Mesothelial cell of epicardium (in vitro differentiated cells): ENCODE measurements around the gene DLG5. TPM values are rescaled to one million over a fixed set of nuclear protein-coding genes. Genes with fewer than 3 reads are reported as not detected.

Source experiments
- DNase-seq, 2 experiments: peaks; one replicate each; pipeline ENCODE4 v3.0.0; 2021; ENCODE audit warnings: low spot score in 2 of 2; ENCODE audit not compliant: unreplicated experiment in 2 of 2
- H3K27ac Mint-ChIP-seq: 2 replicates; pipeline ENCODE4 v1.8.0; 2021; ENCODE audit warnings: mixed read lengths
- H3K27me3 Mint-ChIP-seq: 2 replicates; pipeline ENCODE4 v1.8.0; 2021; ENCODE audit warnings: low read depth, mixed read lengths
- H3K36me3 Mint-ChIP-seq: 2 replicates; pipeline ENCODE4 v1.8.0; 2021; ENCODE audit warnings: mixed read lengths
- H3K4me1 Mint-ChIP-seq: 2 replicates; pipeline ENCODE4 v1.8.0; 2021; ENCODE audit warnings: mixed read lengths
- H3K4me3 Mint-ChIP-seq: 2 replicates; pipeline ENCODE4 v1.8.0; 2021; ENCODE audit warnings: mild to moderate bottlenecking, moderate library complexity, mixed read lengths
- H3K9me3 Mint-ChIP-seq: 2 replicates; pipeline ENCODE4 v1.8.0; 2021; ENCODE audit warnings: mixed read lengths
- total RNA-seq: library from RNA; stranded (reverse); gene quantifications from 3 replicates; pipeline ENCODE4 v1.2.1, GENCODE V29; 2021
- TF ChIP-seq, protein P1 (sequence below): fragments of 200-600 bp; sonication (generic); IDR thresholded peaks from one replicate; pipeline ENCODE4 v1.5.0; 2021; ENCODE audit warnings: antibody characterized with exemption; ENCODE audit not compliant: unreplicated experiment

Gene DLG5
- total RNA-seq, 1 donor from 2014 or later: 82.2 TPM

DNA sequence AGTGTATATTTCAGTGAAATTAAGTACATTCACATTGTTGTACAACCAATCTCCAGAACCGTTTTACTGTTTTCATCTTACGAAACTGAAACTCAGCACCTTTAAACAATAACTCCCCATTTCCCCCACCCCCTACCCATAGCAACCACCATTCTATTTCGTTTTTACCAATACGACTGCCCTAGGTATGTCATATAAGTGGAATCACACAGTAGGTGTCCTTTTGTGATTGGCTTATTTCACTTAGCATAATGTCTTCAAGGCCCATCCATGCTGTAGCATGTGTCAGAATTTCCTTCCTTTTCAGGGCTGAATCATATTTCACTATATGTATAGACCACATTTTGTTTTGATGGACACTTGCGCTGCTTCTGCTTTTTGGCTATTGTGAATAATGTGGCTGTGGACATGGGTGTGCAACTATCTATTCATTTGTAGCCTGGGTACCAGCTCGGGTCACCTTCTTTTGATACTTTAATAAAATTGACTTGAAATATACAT is 34.3 kb upstream of the DLG5 start:
- peaks cover 12% of the 10 kb centered on the region for H3K9me3 Mint-ChIP-seq
- H3K27me3 Mint-ChIP-seq: no peaks in the 10 kb centered on the region
- DNase-seq: no peak
- H3K4me3 Mint-ChIP-seq: no peak overlapping the region
- no peak overlapping the region for H3K27ac Mint-ChIP-seq
- H3K36me3 Mint-ChIP-seq: peaks cover 3% of the 10 kb centered on the region
- TF ChIP-seq, protein P1, sequence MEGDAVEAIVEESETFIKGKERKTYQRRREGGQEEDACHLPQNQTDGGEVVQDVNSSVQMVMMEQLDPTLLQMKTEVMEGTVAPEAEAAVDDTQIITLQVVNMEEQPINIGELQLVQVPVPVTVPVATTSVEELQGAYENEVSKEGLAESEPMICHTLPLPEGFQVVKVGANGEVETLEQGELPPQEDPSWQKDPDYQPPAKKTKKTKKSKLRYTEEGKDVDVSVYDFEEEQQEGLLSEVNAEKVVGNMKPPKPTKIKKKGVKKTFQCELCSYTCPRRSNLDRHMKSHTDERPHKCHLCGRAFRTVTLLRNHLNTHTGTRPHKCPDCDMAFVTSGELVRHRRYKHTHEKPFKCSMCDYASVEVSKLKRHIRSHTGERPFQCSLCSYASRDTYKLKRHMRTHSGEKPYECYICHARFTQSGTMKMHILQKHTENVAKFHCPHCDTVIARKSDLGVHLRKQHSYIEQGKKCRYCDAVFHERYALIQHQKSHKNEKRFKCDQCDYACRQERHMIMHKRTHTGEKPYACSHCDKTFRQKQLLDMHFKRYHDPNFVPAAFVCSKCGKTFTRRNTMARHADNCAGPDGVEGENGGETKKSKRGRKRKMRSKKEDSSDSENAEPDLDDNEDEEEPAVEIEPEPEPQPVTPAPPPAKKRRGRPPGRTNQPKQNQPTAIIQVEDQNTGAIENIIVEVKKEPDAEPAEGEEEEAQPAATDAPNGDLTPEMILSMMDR: no peak
- H3K4me1 Mint-ChIP-seq: no peaks in the 10 kb centered on the region

DNA sequence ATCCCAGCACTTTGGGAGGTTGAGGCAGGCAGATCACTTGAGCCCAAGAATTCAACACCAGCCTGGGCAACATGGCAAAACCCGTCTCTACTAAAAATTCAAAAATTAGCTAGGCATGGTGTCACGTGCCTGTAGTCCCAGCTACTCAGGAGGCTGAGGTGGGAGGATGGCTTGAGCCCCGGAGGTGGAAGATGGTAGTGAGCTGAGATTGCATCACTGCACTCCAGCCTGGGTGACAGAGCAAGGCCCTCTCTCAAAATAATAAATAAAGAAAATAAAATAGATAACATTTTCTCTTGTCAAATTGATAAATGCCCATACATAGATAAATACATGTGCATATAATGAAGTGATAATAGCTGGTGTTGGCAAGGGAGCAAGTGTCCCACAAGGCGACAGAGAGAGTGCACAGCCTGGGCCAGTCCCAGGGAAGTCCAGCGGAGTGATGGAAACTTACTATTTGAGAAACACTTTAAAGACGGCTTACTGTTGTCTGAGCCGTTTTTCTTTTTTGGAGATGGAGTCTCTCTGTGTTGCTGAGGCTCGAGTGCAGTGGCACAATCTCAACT is 33.4 kb upstream of the DLG5 start:
- Mint-ChIP-seq H3K4me3 (no peak overlapping the region), H3K9me3 (peaks cover 10% of the 10 kb centered on the region), H3K36me3 (peaks cover 3% of the 10 kb centered on the region), H3K27me3 (no peaks in the 10 kb centered on the region), H3K4me1 (no peaks in the 10 kb centered on the region), H3K27ac (no peak overlapping the region)
- TF ChIP-seq, protein P1: no peak
- DNase-seq: no peak

DNA sequence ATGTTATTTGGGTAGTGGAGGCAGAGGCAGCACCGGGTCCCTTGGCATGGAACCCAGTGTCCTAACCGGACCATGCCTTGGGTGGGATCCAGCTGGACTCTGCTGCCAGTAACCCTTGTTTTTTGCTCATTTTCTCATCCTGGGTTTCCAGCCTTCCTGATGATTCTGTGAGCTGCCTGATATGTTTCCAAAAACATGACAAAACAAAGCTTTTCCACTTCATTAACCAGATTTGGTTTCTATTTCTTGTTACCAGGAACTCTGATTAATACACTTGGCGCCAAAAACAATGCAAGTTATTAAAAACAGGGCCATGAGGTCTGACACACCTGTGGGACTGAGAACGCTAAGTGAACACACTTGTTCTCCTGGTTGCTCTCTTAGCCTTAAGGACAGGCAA is 32.8 kb upstream of the DLG5 start:
- no peak overlapping the region for H3K4me3 Mint-ChIP-seq
- DNase-seq: no peak
- TF ChIP-seq, protein P1: no peak
- H3K36me3 Mint-ChIP-seq: no peaks in the 10 kb centered on the region
- H3K27ac Mint-ChIP-seq: no peak overlapping the region
- H3K9me3 Mint-ChIP-seq: peaks cover 7% of the 10 kb centered on the region
- H3K4me1 Mint-ChIP-seq: no peaks in the 10 kb centered on the region
- H3K27me3 Mint-ChIP-seq: no peaks in the 10 kb centered on the region

DNA sequence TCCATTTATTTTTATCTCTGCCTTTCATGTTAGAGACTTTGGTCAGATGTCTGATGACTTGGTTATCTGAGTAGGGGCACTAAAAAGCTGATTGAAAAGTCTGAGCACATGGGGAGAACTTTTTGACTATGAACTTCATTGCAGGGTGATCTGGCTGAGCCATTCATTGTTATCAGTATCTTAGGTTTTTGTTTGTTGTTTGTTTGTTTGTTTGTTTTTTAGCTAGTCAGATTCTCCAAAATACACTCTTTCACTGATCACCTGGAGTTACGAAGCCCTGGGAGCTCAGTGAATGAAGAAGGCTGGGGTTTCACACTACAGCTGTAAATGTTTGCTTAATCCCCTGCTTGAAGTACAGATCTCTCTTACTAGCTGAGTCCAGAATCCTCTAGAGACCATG is 28.6 kb upstream of the DLG5 start:
- H3K4me3 Mint-ChIP-seq: no peak overlapping the region
- peaks cover 6% of the 10 kb centered on the region for H3K36me3 Mint-ChIP-seq
- no peak overlapping the region for H3K27ac Mint-ChIP-seq
- DNase-seq: no peak
- peaks cover 14% of the 10 kb centered on the region for H3K9me3 Mint-ChIP-seq
- no peaks in the 10 kb centered on the region for H3K4me1 Mint-ChIP-seq
- TF ChIP-seq, protein P1: no peak
- no peaks in the 10 kb centered on the region for H3K27me3 Mint-ChIP-seq

DNA sequence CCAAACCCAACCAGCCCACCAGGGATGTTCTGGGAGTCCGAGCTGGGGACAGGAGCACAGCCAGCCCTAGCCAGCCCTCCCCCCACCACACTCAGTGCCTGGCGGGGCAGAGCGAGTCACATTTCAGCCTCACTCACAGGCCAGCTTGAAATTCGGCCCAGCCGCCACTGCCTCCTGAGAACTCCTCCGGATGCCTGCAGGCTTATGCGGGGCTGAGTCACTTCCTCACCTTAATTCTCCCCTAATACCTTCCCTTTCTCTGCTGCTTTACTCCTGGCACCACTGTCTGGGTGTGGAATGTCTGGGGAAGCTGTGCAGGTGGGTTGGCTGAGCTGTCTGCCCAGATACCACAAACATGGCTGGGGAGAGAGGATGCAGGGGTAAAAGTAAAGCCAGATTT is 22.6 kb upstream of the DLG5 start:
- Mint-ChIP-seq H3K4me1 (peaks cover 12% of the 10 kb centered on the region), H3K4me3 (no peak overlapping the region), H3K36me3 (peaks cover 6% of the 10 kb centered on the region), H3K9me3 (peaks cover 14% of the 10 kb centered on the region), H3K27me3 (no peaks in the 10 kb centered on the region), H3K27ac (peak overlapping the region; percentile 82)
- TF ChIP-seq, protein P1: no peak
- no peak for DNase-seq
